Activated CD8-positive, alpha-beta T cell treated with anti-CD3 and anti-CD28 coated beads, Interleukin-2, amount 10 ng/mL, durations not matched to agents 7 days and 5 days (primary cell): ENCODE data around the gene GSAP. TPM values are rescaled to one million over a fixed set of nuclear protein-coding genes. Genes with fewer than 3 reads are reported as not detected.
A peak's percentile ranks its signal among the peaks of the same experiment; 100 is the strongest.

ENCODE experiments used
- ATAC-seq: fragments of 150-1000 bp; cut with Tn5 transposase; one replicate; pipeline ENCODE4 v1.10.0; 2021; ENCODE audit warnings: moderate library complexity
- CTCF ChIA-PET: fragments of 350-600 bp; sonication (Branson Sonifier 250); formaldehyde crosslinking; loops from one replicate; lab custom pipeline; 2021; ENCODE audit warnings: antibody characterized with exemption; lab: Charles Lee
- POLR2A ChIA-PET: fragments of 350-600 bp; sonication (Branson Sonifier 250); formaldehyde crosslinking; loops from one replicate; lab custom pipeline; 2021; ENCODE audit warnings: antibody characterized with exemption; lab: Charles Lee
- DNase-seq: peaks from one replicate; pipeline ENCODE4 v3.0.0-alpha.2; 2020
- H3K27ac Mint-ChIP-seq: one replicate; pipeline ENCODE4 v1.8.0; 2021; ENCODE audit warnings: mild to moderate bottlenecking, mixed read lengths
- H3K27me3 Mint-ChIP-seq: one replicate; pipeline ENCODE4 v1.8.0; 2021; ENCODE audit warnings: low read depth, mixed read lengths
- H3K36me3 Mint-ChIP-seq: one replicate; pipeline ENCODE4 v1.8.0; 2021; ENCODE audit warnings: low read depth, mixed read lengths
- H3K4me1 Mint-ChIP-seq: one replicate; pipeline ENCODE4 v1.8.0; 2021; ENCODE audit warnings: low read depth, mixed read lengths
- H3K4me3 Mint-ChIP-seq: one replicate; pipeline ENCODE4 v1.8.0; 2021; ENCODE audit warnings: mild to moderate bottlenecking, mixed read lengths
- H3K9me3 Mint-ChIP-seq: one replicate; pipeline ENCODE4 v1.8.0; 2022; ENCODE audit warnings: mixed read lengths; ENCODE audit not compliant: insufficient read depth
- total RNA-seq, 2 experiments: library from RNA; stranded (reverse); gene quantifications; one replicate each; pipeline ENCODE4 v1.2.3, GENCODE V29; 2021

GSAP gene
- total RNA-seq, 2 experiments from 2014 or later, result 2.2 to 3.9 TPM

GRCh38 chr7:77270094-77270480 lies 146.1 kb downstream of the GSAP start:
- H3K4me1 Mint-ChIP-seq, result peaks cover 9% of the 10 kb centered on the region
- H3K4me3 Mint-ChIP-seq, result no peak overlapping the region
- ATAC-seq, result no peak
- peaks cover 5% of the 10 kb centered on the region for H3K36me3 Mint-ChIP-seq
- CTCF ChIA-PET, result interaction anchor here (1.2 to 1.4 kb wide), 3 partner anchors 16 to 62 kb away, joined by 3 to 5 read pairs (median 4); no protein-coding TSS in a partner anchor
- POLR2A ChIA-PET, result no interaction called here
- no peak for DNase-seq
- H3K27me3 Mint-ChIP-seq, result no peaks in the 10 kb centered on the region
- no peaks in the 10 kb centered on the region for H3K9me3 Mint-ChIP-seq
- H3K27ac Mint-ChIP-seq, result no peak overlapping the region

- no peak for DNase-seq
- H3K9me3 Mint-ChIP-seq, result no peaks in the 10 kb centered on the region
- peaks cover 3% of the 10 kb centered on the region for H3K36me3 Mint-ChIP-seq
- POLR2A ChIA-PET, result no interaction called here
- CTCF ChIA-PET, result interaction anchor here (1.3 to 1.4 kb wide), 2 partner anchors 15 to 62 kb away, joined by 3 to 4 read pairs; no protein-coding TSS in a partner anchor
- peaks cover 9% of the 10 kb centered on the region for H3K4me1 Mint-ChIP-seq
- no peaks in the 10 kb centered on the region for H3K27me3 Mint-ChIP-seq
- H3K27ac Mint-ChIP-seq, result no peak overlapping the region
- no peak overlapping the region for H3K4me3 Mint-ChIP-seq
- no peak for ATAC-seq
Measured at GRCh38 chr7:77269360-77270093, 146.6 kb downstream of the GSAP start.

- CTCF ChIA-PET, result interaction anchor here (0.6 to 1.4 kb wide), 3 partner anchors 19 to 65 kb away, joined by 3 to 6 read pairs (median 5); no protein-coding TSS in a partner anchor
- Mint-ChIP-seq H3K4me1 (peaks cover 9% of the 10 kb centered on the region), H3K36me3 (no peaks in the 10 kb centered on the region), H3K9me3 (no peaks in the 10 kb centered on the region), H3K4me3 (no peak overlapping the region), H3K27ac (no peak overlapping the region), H3K27me3 (no peaks in the 10 kb centered on the region)
- no peak for DNase-seq
- peak; percentile 39 for ATAC-seq
- POLR2A ChIA-PET, result no interaction called here
Measured at GRCh38 chr7:77266291-77266794, 149.8 kb downstream of the GSAP start.

- no peak overlapping the region for H3K27ac Mint-ChIP-seq
- H3K9me3 Mint-ChIP-seq, result no peaks in the 10 kb centered on the region
- ChIA-PET POLR2A (no interaction called here), CTCF (interaction anchor here (0.6 to 1.4 kb wide), 2 partner anchors 18 to 57 kb away, joined by 3 to 6 read pairs; no protein-coding TSS in a partner anchor)
- no peaks in the 10 kb centered on the region for H3K27me3 Mint-ChIP-seq
- peaks cover 9% of the 10 kb centered on the region for H3K4me1 Mint-ChIP-seq
- H3K4me3 Mint-ChIP-seq, result no peak overlapping the region
- no peaks in the 10 kb centered on the region for H3K36me3 Mint-ChIP-seq
- DNase-seq (no peak), ATAC-seq (no peak)
Measured at GRCh38 chr7:77265666-77266065, 150.5 kb downstream of the GSAP start.

- ChIA-PET CTCF (interaction anchor here (1.8 kb wide), 1 partner anchor 70 kb away, joined by 5 read pairs; no protein-coding TSS in a partner anchor), POLR2A (no interaction called here)
- Mint-ChIP-seq H3K4me3 (no peak overlapping the region), H3K9me3 (no peaks in the 10 kb centered on the region), H3K4me1 (peaks cover 7% of the 10 kb centered on the region), H3K27me3 (no peaks in the 10 kb centered on the region), H3K27ac (no peak overlapping the region), H3K36me3 (no peaks in the 10 kb centered on the region)
- ATAC-seq (no peak), DNase-seq (no peak)
Measured at GRCh38 chr7:77262316-77262715, 153.8 kb downstream of the GSAP start.

Other genes with a start within 250 kb of the GSAP start
- gene FGL2, start 216.5 kb downstream of the GSAP start, total RNA-seq, result 1 to 10 TPM; 1.6 TPM
- 10 to 100 TPM; 12.5 to 16.2 TPM for gene PTPN12, start 120.9 kb upstream of the GSAP start, total RNA-seq